Measurements from ENCODE around the gene NELL2. TPM values are rescaled to one million over a fixed set of nuclear protein-coding genes. Genes with fewer than 3 reads are reported as not detected.

NELL2 gene
- total RNA-seq, 4 donors from 2014 or later = 0.12 to 42.0 (median 2.0) TPM; not detected in 1

GRCh38 chr12:44859998-44860689, 16.0 kb downstream of the NELL2 start:
- TF ChIP-seq CTCF (IDR thresholded peaks at IDR 0.05) = no peak
- no peak for TF ChIP-seq POLR2A (IDR thresholded peaks at IDR 0.05)
- TF ChIP-seq POLR2AphosphoS5 (IDR thresholded peaks at IDR 0.05) = no peak
- TF ChIP-seq EP300 (IDR thresholded peaks at IDR 0.05) = no peak
- no peak for ATAC-seq
- WGBS, 2 donors (ENCODE audit: low coverage in 1 of 2) = 53 to 69% methylated on average over 1 of the region's 1 CpG

GRCh38 chr12:44858226-44858855, 17.8 kb downstream of the NELL2 start:
- no peak overlapping the region for H3K4me3 ChIP-seq
- 83 to 92% methylated on average over 3 to 4 of the region's 4 CpGs for WGBS, 2 donors (ENCODE audit: low coverage in 1 of 2)
- H3K36me3 ChIP-seq = no peaks in the 10 kb centered on the region
- H3K9me3 ChIP-seq = peaks cover 0 to 13% (median 0%) of the 10 kb centered on the region in 3 donors
- H3K27ac ChIP-seq = no peak overlapping the region
- no peak for TF ChIP-seq CTCF (IDR thresholded peaks at IDR 0.05)
- no peak for TF ChIP-seq EP300 (IDR thresholded peaks at IDR 0.05)
- TF ChIP-seq POLR2AphosphoS5 (IDR thresholded peaks at IDR 0.05) = no peak
- TF ChIP-seq POLR2A (IDR thresholded peaks at IDR 0.05) = no peak
- H3K27me3 ChIP-seq = no peaks in the 10 kb centered on the region
- ATAC-seq = no peak
- no peaks in the 10 kb centered on the region for H3K4me1 ChIP-seq

More at GRCh38 chr12:44859998-44860689, 16.0 kb downstream of the NELL2 start:
- Histone ChIP-seq H3K4me1 (no peaks in the 10 kb centered on the region), H3K36me3 (no peaks in the 10 kb centered on the region), H3K9me3 (peaks cover 0 to 20% (median 0%) of the 10 kb centered on the region in 3 donors), H3K27me3 (no peaks in the 10 kb centered on the region), H3K27ac (no peak overlapping the region), H3K4me3 (no peak overlapping the region)

GRCh38 chr12:44852483-44852882, 23.6 kb downstream of the NELL2 start:
- H3K9me3 ChIP-seq = no peaks in the 10 kb centered on the region
- no peak for ATAC-seq
- TF ChIP-seq CTCF (IDR thresholded peaks at IDR 0.05) = no peak
- no peak for TF ChIP-seq EP300 (IDR thresholded peaks at IDR 0.05)
- no peak for TF ChIP-seq POLR2A (IDR thresholded peaks at IDR 0.05)
- TF ChIP-seq POLR2AphosphoS5 (IDR thresholded peaks at IDR 0.05) = no peak
- peaks cover 5% of the 10 kb centered on the region for H3K27me3 ChIP-seq
- no peak overlapping the region for H3K4me3 ChIP-seq
- no peaks in the 10 kb centered on the region for H3K4me1 ChIP-seq
- H3K36me3 ChIP-seq = no peaks in the 10 kb centered on the region
- no peak overlapping the region for H3K27ac ChIP-seq
- WGBS, 2 donors (ENCODE audit: low coverage in 1 of 2) = 22 to 27% methylated on average over 2 of the region's 2 CpGs

- H3K27me3 ChIP-seq = peaks cover 5% of the 10 kb centered on the region
- H3K27ac ChIP-seq = no peak overlapping the region
- H3K36me3 ChIP-seq = no peaks in the 10 kb centered on the region
- H3K4me3 ChIP-seq = no peak overlapping the region
- H3K9me3 ChIP-seq = no peaks in the 10 kb centered on the region
- WGBS, 2 donors (ENCODE audit: low coverage in 1 of 2) = 92 to 94% methylated on average over 3 of the region's 3 CpGs
- TF ChIP-seq POLR2AphosphoS5 (IDR thresholded peaks at IDR 0.05) (no peak), EP300 (IDR thresholded peaks at IDR 0.05) (no peak), CTCF (IDR thresholded peaks at IDR 0.05) (no peak), POLR2A (IDR thresholded peaks at IDR 0.05) (no peak)
- no peaks in the 10 kb centered on the region for H3K4me1 ChIP-seq
- no peak for ATAC-seq
These were observed 24.5 kb downstream of the NELL2 start for GRCh38 chr12:44851586-44851985.

GRCh38 chr12:44848703-44849085, 27.4 kb downstream of the NELL2 start:
- WGBS, 2 donors (ENCODE audit: low coverage in 1 of 2) = 25 to 46% methylated on average over 2 of the region's 2 CpGs
- Histone ChIP-seq H3K4me1 (no peaks in the 10 kb centered on the region), H3K27ac (no peak overlapping the region), H3K9me3 (no peaks in the 10 kb centered on the region), H3K4me3 (no peak overlapping the region), H3K27me3 (peaks cover 5% of the 10 kb centered on the region), H3K36me3 (no peaks in the 10 kb centered on the region)
- TF ChIP-seq POLR2A (IDR thresholded peaks at IDR 0.05) = no peak
- TF ChIP-seq POLR2AphosphoS5 (IDR thresholded peaks at IDR 0.05) = no peak
- no peak for TF ChIP-seq EP300 (IDR thresholded peaks at IDR 0.05)
- no peak for TF ChIP-seq CTCF (IDR thresholded peaks at IDR 0.05)
- no peak for ATAC-seq

Data from gastroesophageal sphincter (tissue), 4 donors.